IMR-90 (cell line): ENCODE measurements around the gene DLG4. TPM values are rescaled to one million over a fixed set of nuclear protein-coding genes. Genes with fewer than 3 reads are reported as not detected.

Experiments used
- ATAC-seq: fragments of 200-7000 bp; cut with Tn5 transposase; 2 replicates; pipeline ENCODE4 v1.9.1; 2020; ENCODE audit warnings: low read depth, mild to moderate bottlenecking, moderate library complexity
- BruUV-seq: library from RNA; stranded (reverse); fragments of 400-500 nt; replicated peaks from 2 replicates; lab custom pipeline; 2021; lab: Mats Ljungman, UMichigan
- CTCF ChIA-PET: fragments of 300-600 bp; formaldehyde crosslinking; extraction: SDS; loops from one replicate; lab custom pipeline; 2021; ENCODE audit warnings: antibody characterized with exemption; lab: Yijun Ruan, JAX
- POLR2A ChIA-PET: fragments of 300-600 bp; sonication (Branson Sonifier 250); formaldehyde crosslinking; loops from one replicate; lab custom pipeline; 2022; ENCODE audit warnings: antibody characterized with exemption; ENCODE audit not compliant: unreplicated experiment; lab: Charles Lee
- DNase-seq: peaks from one replicate; pipeline ENCODE4 v3.0.0; 2013
- H2AFZ ChIP-seq: replicated peaks from 2 replicates; pipeline ENCODE3; 2013; ENCODE audit warnings: low read length, mild to moderate bottlenecking; ENCODE audit not compliant: poor library complexity
- H2AK5ac ChIP-seq: 2 replicates; pipeline ENCODE4 v1.6.1; 2013; ENCODE audit warnings: low read depth, low read length, inconsistent platforms
- H2AK9ac ChIP-seq: replicated peaks from 2 replicates; pipeline ENCODE3; 2013; ENCODE audit warnings: mild to moderate bottlenecking, low read depth, low read length, moderate library complexity; ENCODE audit not compliant: poor library complexity
- H2BK120ac ChIP-seq: 2 replicates; pipeline ENCODE4 v1.6.1; 2013; ENCODE audit warnings: low read depth, low read length, inconsistent platforms
- H2BK15ac ChIP-seq: 3 replicates; pipeline ENCODE4 v1.6.1; 2013; ENCODE audit warnings: low read depth, low read length, inconsistent platforms
- H2BK20ac ChIP-seq: 2 replicates; pipeline ENCODE4 v1.6.1; 2013; ENCODE audit warnings: low read depth, mild to moderate bottlenecking, inconsistent platforms, low read length, moderate library complexity
- H2BK5ac ChIP-seq: 2 replicates; pipeline ENCODE4 v1.6.1; 2013; ENCODE audit warnings: mild to moderate bottlenecking, low read depth, low read length, inconsistent platforms; ENCODE audit not compliant: poor library complexity, severe bottlenecking
- H3K14ac ChIP-seq: replicated peaks from 2 replicates; pipeline ENCODE4 v1.6.1; 2013; ENCODE audit warnings: low read depth, low read length, inconsistent platforms
- H3K18ac ChIP-seq: 2 replicates; pipeline ENCODE4 v1.6.1; 2013; ENCODE audit warnings: low read depth, low read length, control low read depth
- H3K23ac ChIP-seq: 2 replicates; pipeline ENCODE4 v1.6.1; 2013; ENCODE audit warnings: low read depth, low read length, inconsistent platforms
- H3K27ac ChIP-seq: 2 replicates; pipeline ENCODE4 v1.5.1; 2013; ENCODE audit warnings: mild to moderate bottlenecking, control low read depth, low read length; ENCODE audit not compliant: insufficient read depth
- H3K27me3 ChIP-seq: 2 replicates; pipeline ENCODE4 v1.6.1; 2013; ENCODE audit warnings: low read length; ENCODE audit not compliant: control insufficient read depth, insufficient read depth
- H3K36me3 ChIP-seq: 2 replicates; pipeline ENCODE4 v1.6.1; 2013; ENCODE audit warnings: low read length, mixed read lengths; ENCODE audit not compliant: control insufficient read depth, insufficient read depth
- H3K4ac ChIP-seq: 2 replicates; pipeline ENCODE4 v1.6.1; 2013; ENCODE audit warnings: low read depth, low read length, inconsistent platforms
- H3K4me1 ChIP-seq: 2 replicates; pipeline ENCODE4 v1.6.1; 2013; ENCODE audit warnings: low read length, mixed read lengths; ENCODE audit not compliant: control insufficient read depth, insufficient read depth
- H3K4me2 ChIP-seq: 2 replicates; pipeline ENCODE4 v1.6.1; 2013; ENCODE audit warnings: low read depth, mild to moderate bottlenecking, control low read depth, low read length, moderate library complexity
- H3K4me3 ChIP-seq: 2 replicates; pipeline ENCODE4 v1.5.1; 2013; ENCODE audit warnings: low read depth, mild to moderate bottlenecking, control low read depth, low read length, moderate library complexity; ENCODE audit not compliant: insufficient read depth
- H3K56ac ChIP-seq: 2 replicates; pipeline ENCODE4 v1.6.1; 2013; ENCODE audit warnings: low read length, inconsistent platforms; ENCODE audit not compliant: insufficient read depth; ENCODE audit errors: extremely low read depth
- H3K79me1 ChIP-seq, 2 experiments: 2 replicates each; pipeline ENCODE4 v1.6.1; 2013; ENCODE audit warnings: low read length in 2 of 2, inconsistent platforms in 1 of 2, low read depth in 1 of 2
- H3K9ac ChIP-seq: 2 replicates; pipeline ENCODE4 v1.6.1; 2013; ENCODE audit warnings: low read depth, low read length, control low read depth
- H3K9me1 ChIP-seq: 2 replicates; pipeline ENCODE4 v1.6.1; 2013; ENCODE audit warnings: low read length, inconsistent platforms; ENCODE audit not compliant: insufficient read depth
- H3K9me3 ChIP-seq: 2 replicates; pipeline ENCODE4 v1.6.1; 2013; ENCODE audit warnings: low read length; ENCODE audit not compliant: control insufficient read depth, insufficient read depth
- H4K20me1 ChIP-seq: 2 replicates; pipeline ENCODE4 v1.6.1; 2013; ENCODE audit warnings: low read length, inconsistent platforms; ENCODE audit not compliant: insufficient read depth
- H4K5ac ChIP-seq: 2 replicates; pipeline ENCODE4 v1.6.1; 2013; ENCODE audit warnings: mild to moderate bottlenecking, low read depth, low read length, control low read depth
- H4K8ac ChIP-seq, 2 experiments: 2 replicates each; pipeline ENCODE4 v1.6.1; 2013; ENCODE audit warnings: low read depth in 2 of 2, low read length in 2 of 2, control low read depth in 1 of 2, inconsistent platforms in 1 of 2
- H4K91ac ChIP-seq: 2 replicates; pipeline ENCODE4 v1.6.1; 2013; ENCODE audit warnings: low read depth, low read length, inconsistent platforms; ENCODE audit not compliant: insufficient read depth
- BHLHE40 ChIP-seq: fragments of 150-350 bp; IDR thresholded peaks from 2 replicates; pipeline ENCODE4 v1.6.1; 2016; ENCODE audit warnings: mild to moderate bottlenecking, low read depth, low read length
- CEBPB ChIP-seq: IDR thresholded peaks from 2 replicates; pipeline ENCODE4 v1.6.1; 2012; ENCODE audit warnings: low read depth, low read length, improper control_type of control experiment
- CHD1 ChIP-seq: IDR thresholded peaks from 2 replicates; pipeline ENCODE4 v1.6.1; 2012; ENCODE audit warnings: low read depth, low read length, improper control_type of control experiment
- CTCF ChIP-seq: conservative IDR thresholded peaks from 2 replicates; pipeline ENCODE4 v1.5.1; 2012; ENCODE audit warnings: mild to moderate bottlenecking, low read depth, low read length, improper control_type of control experiment
- ELK1 ChIP-seq: fragments of 150-350 bp; IDR thresholded peaks from 2 replicates; pipeline ENCODE4 v1.6.1; 2016; ENCODE audit warnings: low read depth, mild to moderate bottlenecking, low read length, moderate library complexity, borderline replicate concordance
- FOS ChIP-seq: fragments of 150-350 bp; IDR thresholded peaks from 2 replicates; pipeline ENCODE4 v1.6.1; 2016; ENCODE audit warnings: low read depth, low read length
- MAFK ChIP-seq: IDR thresholded peaks from 2 replicates; pipeline ENCODE4 v1.6.1; 2012; ENCODE audit warnings: low read depth, low read length, improper control_type of control experiment
- MAZ ChIP-seq: IDR thresholded peaks from 2 replicates; pipeline ENCODE4 v1.6.1; 2012; ENCODE audit warnings: low read depth, mild to moderate bottlenecking, low read length, improper control_type of control experiment, moderate library complexity, borderline replicate concordance
- MXI1 ChIP-seq: IDR thresholded peaks from 2 replicates; pipeline ENCODE4 v1.6.1; 2012; ENCODE audit warnings: low read depth, mild to moderate bottlenecking, low read length, moderate library complexity, borderline replicate concordance
- NFE2L2 ChIP-seq: fragments of 150-350 bp; IDR thresholded peaks from 2 replicates; pipeline ENCODE4 v1.6.1; 2016; ENCODE audit warnings: low read depth, mild to moderate bottlenecking, low read length
- POLR2A ChIP-seq: IDR thresholded peaks from 2 replicates; pipeline ENCODE4 v1.6.1; 2012; ENCODE audit warnings: mild to moderate bottlenecking, low read depth, low read length
- RAD21 ChIP-seq: IDR thresholded peaks from 2 replicates; pipeline ENCODE4 v1.6.1; 2012; ENCODE audit warnings: low read length, improper control_type of control experiment
- RCOR1 ChIP-seq: IDR thresholded peaks from 2 replicates; pipeline ENCODE4 v1.6.1; 2012; ENCODE audit warnings: mild to moderate bottlenecking, low read length, improper control_type of control experiment; ENCODE audit not compliant: insufficient replicate concordance
- RFX5 ChIP-seq: IDR thresholded peaks from 2 replicates; pipeline ENCODE4 v1.8.0; 2012; ENCODE audit warnings: low read depth, mild to moderate bottlenecking, low read length, moderate library complexity
- SMC3 ChIP-seq: fragments of 150-350 bp; IDR thresholded peaks from 2 replicates; pipeline ENCODE4 v1.6.1; 2016; ENCODE audit warnings: low read depth, mild to moderate bottlenecking, antibody characterized with exemption, low read length, moderate library complexity
- USF2 ChIP-seq: fragments of 150-350 bp; IDR thresholded peaks from 2 replicates; pipeline ENCODE4 v1.6.1; 2017; ENCODE audit warnings: mild to moderate bottlenecking, antibody characterized with exemption, low read length, low read depth
- WGBS, 2 experiments: methylation state at CpG; one replicate each; pipeline versions ENCODE4 v1.1.5 to v1.1.7; 2013; ENCODE audit warnings: missing lambda C conversion rate in 2 of 2; ENCODE audit not compliant: insufficient read length in 1 of 2; ENCODE audit errors: extremely low coverage in 2 of 2; 5-methylcytosine and 5-hydroxymethylcytosine counted together
- dilution Hi-C: fragments of 300-500 bp; cut with HindIII; formaldehyde crosslinking; loops from one replicate; pipeline ENCODE4 v1.14.3; 2018; ENCODE audit warnings: low sequenced_read_pairs; ENCODE audit not compliant: unreplicated experiment
- in situ Hi-C: fragments of 300-500 bp; cut with MboI; formaldehyde crosslinking; loops from 3 replicates; pipeline ENCODE4 v1.14.3; 2019; ENCODE audit warnings: low sequenced_read_pairs, inconsistent platforms, mixed read lengths
- intact Hi-C: fragments of 100-400 bp; cut with micrococcal nuclease; formaldehyde crosslinking; loops from 2 replicates; pipeline ENCODE4 v1.10.0; 2022
- polyA plus RNA-seq, 3 experiments: library from polyadenylated mRNA; depleted of rRNA; stranded (reverse); fragments of >200 nt; gene quantifications; 2 replicates each; pipeline ENCODE4 v1.2.3, GENCODE V29; 2012; ENCODE audit warnings: low replicate concordance in 1 of 3
- total RNA-seq: library from RNA; depleted of rRNA; stranded (reverse); fragments of >200 nt; gene quantifications from 2 replicates; pipeline ENCODE4 v1.2.3, GENCODE V29; 2012

DLG4 gene
- total and polyA plus RNA-seq, 2 of the 4 experiments (the other 2 are of a cell fraction): 8.2 to 30.5 TPM

GRCh38 chr17:7147772-7148171 lies 71.9 kb downstream of the DLG4 start:
- no peak overlapping the region for H3K56ac ChIP-seq
- CTCF ChIA-PET: no interaction called here
- no peak overlapping the region for H3K4me3 ChIP-seq
- POLR2A ChIA-PET: no interaction called here
- no peak overlapping the region for H4K8ac ChIP-seq
- DNase-seq (no peak), ATAC-seq (no peak)
- intact Hi-C loops (no loop called here), dilution Hi-C loops (no loop called here), in situ Hi-C loops (loop anchor here (25.0 kb wide), 1 partner anchor 235 kb away; no protein-coding TSS in a partner anchor)
- no peak overlapping the region for H2BK20ac ChIP-seq
- no peaks in the 10 kb centered on the region for H3K4me1 ChIP-seq
- no peak overlapping the region for H4K91ac ChIP-seq
- H3K27me3 ChIP-seq: peaks cover 22% of the 10 kb centered on the region
- H4K5ac ChIP-seq: no peak overlapping the region
- no peak overlapping the region for H2BK120ac ChIP-seq
- H2AK9ac ChIP-seq: no peak overlapping the region
- H3K9me1 ChIP-seq: no peaks in the 10 kb centered on the region
- no CpG with 5 or more reads among the region's 3 CpGs for WGBS, 2 experiments
- no peak overlapping the region for H2AFZ ChIP-seq
- H2AK5ac ChIP-seq: no peak overlapping the region
- no peak overlapping the region for H3K9ac ChIP-seq
- BruUV-seq: no TSS peak
- no peak overlapping the region for H2BK5ac ChIP-seq
- H3K14ac ChIP-seq: no peak overlapping the region
- H3K23ac ChIP-seq: no peak overlapping the region
- H3K36me3 ChIP-seq: no peaks in the 10 kb centered on the region
- no peak overlapping the region for H3K27ac ChIP-seq
- H3K79me1 ChIP-seq: no peaks in the 10 kb centered on the region
- H4K20me1 ChIP-seq: no peaks in the 10 kb centered on the region
- H3K9me3 ChIP-seq: no peaks in the 10 kb centered on the region
- no peak overlapping the region for H2BK15ac ChIP-seq
- H3K4ac ChIP-seq: no peak overlapping the region
- TF ChIP-seq POLR2A (no peak), BHLHE40 (no peak), CHD1 (no peak), RFX5 (no peak), CEBPB (no peak), FOS (no peak), MAFK (no peak), SMC3 (no peak), NFE2L2 (no peak), ELK1 (no peak), CTCF (no peak), MAZ (no peak), USF2 (no peak), MXI1 (no peak), RCOR1 (no peak), RAD21 (no peak)
- no peak overlapping the region for H3K4me2 ChIP-seq
- no peak overlapping the region for H3K18ac ChIP-seq
